OCI-LY7 (cell line): ENCODE results near the gene CLCF1. TPM values are rescaled to one million over a fixed set of nuclear protein-coding genes. Genes with fewer than 3 reads are reported as not detected.

Experiments
- BruUV-seq: library from RNA; stranded (reverse); fragments of 400-500 nt; replicated peaks from 2 replicates; lab custom pipeline; 2021; lab: Mats Ljungman, UMichigan
- CTCF ChIA-PET: fragments of 300-600 bp; sonication (Branson Sonifier 250); formaldehyde crosslinking; loops from one replicate; lab custom pipeline; 2022; ENCODE audit warnings: antibody characterized with exemption; ENCODE audit not compliant: unreplicated experiment; lab: Charles Lee
- POLR2A ChIA-PET: fragments of 300-600 bp; sonication (Branson Sonifier 250); formaldehyde crosslinking; loops from one replicate; lab custom pipeline; 2022; ENCODE audit warnings: antibody characterized with exemption; lab: Charles Lee
- DNase-seq: peaks from one replicate; pipeline ENCODE4 v3.0.0-alpha.2; 2015; ENCODE audit warnings: low spot score
- H2AFZ ChIP-seq: fragments of 200-600 bp; sonication (generic), shearing (Covaris generic); 2 replicates; pipeline ENCODE4 v1.6.1; 2014; ENCODE audit warnings: mild to moderate bottlenecking, antibody characterized with exemption, low read length, moderate library complexity
- H3K27ac ChIP-seq: fragments of 200-600 bp; sonication (generic); 2 replicates; pipeline ENCODE4 v1.5.1; 2014; ENCODE audit warnings: mixed run types, low read depth, mild to moderate bottlenecking, moderate library complexity, low read length, inconsistent platforms; ENCODE audit not compliant: poor library complexity, severe bottlenecking
- H3K36me3 ChIP-seq: fragments of 200-600 bp; sonication (generic); 2 replicates; pipeline ENCODE4 v1.6.1; 2014; ENCODE audit warnings: mild to moderate bottlenecking, antibody characterized with exemption, low read length, moderate library complexity, mixed read lengths; ENCODE audit not compliant: insufficient read depth
- H3K4me1 ChIP-seq: fragments of 200-600 bp; sonication (generic); 2 replicates; pipeline ENCODE4 v1.5.1; 2014; ENCODE audit warnings: mild to moderate bottlenecking, low read length; ENCODE audit not compliant: insufficient read depth, poor library complexity, severe bottlenecking
- H3K4me2 ChIP-seq: fragments of 200-600 bp; sonication (generic); 2 replicates; pipeline ENCODE4 v1.6.1; 2014; ENCODE audit warnings: mild to moderate bottlenecking, low read length
- H3K4me3 ChIP-seq: fragments of 200-600 bp; sonication (generic); 2 replicates; pipeline ENCODE4 v1.5.1; 2014; ENCODE audit warnings: mild to moderate bottlenecking, low read depth, low read length; ENCODE audit not compliant: poor library complexity, severe bottlenecking
- H3K79me2 ChIP-seq: fragments of 200-600 bp; sonication (generic); 2 replicates; pipeline ENCODE4 v1.6.1; 2016; ENCODE audit warnings: low read depth, mild to moderate bottlenecking, low read length, moderate library complexity, mixed read lengths; ENCODE audit not compliant: insufficient read depth
- H3K9me2 ChIP-seq: fragments of 200-600 bp; sonication (generic); 2 replicates; pipeline ENCODE4 v1.6.1; 2016; ENCODE audit warnings: mild to moderate bottlenecking, low read length, mixed read lengths; ENCODE audit not compliant: insufficient read depth
- H3K9me3 ChIP-seq: fragments of 200-600 bp; sonication (generic); 2 replicates; pipeline ENCODE4 v1.6.1; 2014; ENCODE audit warnings: mild to moderate bottlenecking, mixed run types, low read length, mixed read lengths
- H4K20me1 ChIP-seq: fragments of 200-600 bp; sonication (generic); 2 replicates; pipeline ENCODE4 v1.6.1; 2014; ENCODE audit warnings: mild to moderate bottlenecking, antibody characterized with exemption, low read length, moderate library complexity, mixed read lengths; ENCODE audit not compliant: insufficient read depth
- EZH2phosphoT487 ChIP-seq: fragments of 200-600 bp; sonication (generic); IDR thresholded peaks from 2 replicates; pipeline ENCODE4 v1.6.1; 2018; ENCODE audit warnings: low read depth, borderline replicate concordance, mild to moderate bottlenecking, mixed run types, antibody characterized with exemption, low read length, moderate library complexity, mixed read lengths
- intact Hi-C: fragments of 100-400 bp; cut with micrococcal nuclease; formaldehyde crosslinking; loops from one replicate; pipeline ENCODE4 v1.10.0; 2022; ENCODE audit not compliant: unreplicated experiment
- total RNA-seq, 2 experiments: library from RNA; depleted of rRNA in 1 of 2; stranded (reverse); fragments of >200 nt in 1 of 2; shearing (Covaris generic) in 1 of 2; gene quantifications; 2 replicates each; pipeline ENCODE4 v1.2.3, GENCODE V29; 2014 to 2022
- TF ChIP-seq, protein P1 (sequence below): fragments of 200-600 bp; sonication (generic); conservative IDR thresholded peaks from 2 replicates; pipeline ENCODE4 v1.5.1; 2014; ENCODE audit warnings: mild to moderate bottlenecking, antibody characterized with exemption, low read length, moderate library complexity, mixed read lengths

Gene CLCF1
- total RNA-seq, 2 experiments from 2014 or later = 0.34 to 0.35 TPM

- Histone ChIP-seq H3K4me2 (no peak overlapping the region), H3K36me3 (peaks cover 9% of the 10 kb centered on the region; the same call in 1 of the 2 replicates), H3K9me2 (no peaks in the 10 kb centered on the region), H3K27ac (no peak overlapping the region), H3K79me2 (peaks cover 4% of the 10 kb centered on the region; the same call in 1 of the 2 replicates), H3K4me1 (peaks cover 64% of the 10 kb centered on the region), H3K9me3 (no peaks in the 10 kb centered on the region), H4K20me1 (no peaks in the 10 kb centered on the region), H2AFZ (no peak overlapping the region), H3K4me3 (no peak overlapping the region)
- no peak for DNase-seq
- TF ChIP-seq, protein P1, sequence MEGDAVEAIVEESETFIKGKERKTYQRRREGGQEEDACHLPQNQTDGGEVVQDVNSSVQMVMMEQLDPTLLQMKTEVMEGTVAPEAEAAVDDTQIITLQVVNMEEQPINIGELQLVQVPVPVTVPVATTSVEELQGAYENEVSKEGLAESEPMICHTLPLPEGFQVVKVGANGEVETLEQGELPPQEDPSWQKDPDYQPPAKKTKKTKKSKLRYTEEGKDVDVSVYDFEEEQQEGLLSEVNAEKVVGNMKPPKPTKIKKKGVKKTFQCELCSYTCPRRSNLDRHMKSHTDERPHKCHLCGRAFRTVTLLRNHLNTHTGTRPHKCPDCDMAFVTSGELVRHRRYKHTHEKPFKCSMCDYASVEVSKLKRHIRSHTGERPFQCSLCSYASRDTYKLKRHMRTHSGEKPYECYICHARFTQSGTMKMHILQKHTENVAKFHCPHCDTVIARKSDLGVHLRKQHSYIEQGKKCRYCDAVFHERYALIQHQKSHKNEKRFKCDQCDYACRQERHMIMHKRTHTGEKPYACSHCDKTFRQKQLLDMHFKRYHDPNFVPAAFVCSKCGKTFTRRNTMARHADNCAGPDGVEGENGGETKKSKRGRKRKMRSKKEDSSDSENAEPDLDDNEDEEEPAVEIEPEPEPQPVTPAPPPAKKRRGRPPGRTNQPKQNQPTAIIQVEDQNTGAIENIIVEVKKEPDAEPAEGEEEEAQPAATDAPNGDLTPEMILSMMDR = no peak
- no peak for TF ChIP-seq EZH2phosphoT487
- BruUV-seq = no TSS peak
- ChIA-PET CTCF (no interaction called here), POLR2A (interaction anchor here (0.7 kb wide), 1 partner anchor 181 kb away, joined by 3 read pairs; no protein-coding TSS in a partner anchor)
- intact Hi-C loops = no loop called here
These were observed 25.2 kb downstream of the CLCF1 start for GRCh38 chr11:67347964-67348749.

DNA sequence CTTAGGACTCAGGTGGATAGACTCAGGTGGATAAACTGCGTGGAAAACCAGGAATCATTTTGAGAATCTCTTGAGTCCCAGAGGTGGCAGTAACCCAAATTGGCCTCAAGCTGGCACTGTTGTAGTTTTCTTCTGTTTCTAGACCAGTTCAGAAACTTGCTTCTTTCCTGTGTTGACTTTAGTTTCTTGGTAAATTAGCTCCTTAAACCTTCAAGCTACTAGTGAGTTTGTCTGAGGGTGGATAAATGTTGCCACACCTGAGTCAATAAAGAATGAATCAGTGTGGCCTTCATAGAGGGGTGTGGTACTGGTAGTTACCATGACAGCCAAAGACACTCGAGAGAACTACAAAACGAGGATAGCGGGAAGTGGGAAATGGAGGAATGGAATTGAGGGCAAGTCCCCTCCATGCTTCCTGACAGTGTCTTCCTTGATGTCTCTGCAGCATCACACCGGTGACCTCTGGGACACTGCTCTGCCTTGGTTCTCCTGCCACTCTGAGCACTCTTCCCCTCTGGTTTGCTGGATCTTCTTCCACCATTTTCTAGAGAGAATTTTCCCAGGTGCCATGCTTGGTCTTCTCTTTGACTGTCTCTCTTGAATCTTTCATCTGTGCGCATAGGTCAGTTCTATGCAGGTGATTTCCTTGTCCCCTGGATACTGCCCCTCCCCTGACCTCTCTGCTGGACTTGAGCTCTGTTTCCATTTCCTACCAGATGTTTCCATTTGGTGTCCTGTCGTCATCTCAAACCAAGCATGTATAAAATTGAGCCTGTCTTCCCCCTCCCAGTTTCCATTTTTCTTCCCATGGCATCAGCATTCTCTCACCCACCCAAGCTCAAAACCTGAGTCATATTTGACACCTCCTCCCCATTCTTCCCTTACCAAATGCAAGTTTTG lies 27.2 kb downstream of the CLCF1 start:
- H3K79me2 ChIP-seq = no peaks in the 10 kb centered on the region
- intact Hi-C loops = no loop called here
- TF ChIP-seq, protein P1 = peak; percentile 99
- no peak for TF ChIP-seq EZH2phosphoT487
- peaks cover 4% of the 10 kb centered on the region; the same call in 1 of the 2 replicates for H3K36me3 ChIP-seq
- no peaks in the 10 kb centered on the region for H3K9me3 ChIP-seq
- DNase-seq = peak; percentile 66
- no peak overlapping the region for H3K4me3 ChIP-seq
- ChIA-PET POLR2A (interaction anchor here (0.6 to 3.0 kb wide), 3 partner anchors 35 to 330 kb away, joined by 3 to 21 read pairs (median 4); no protein-coding TSS in a partner anchor), CTCF (interaction anchor here (0.5 to 2.0 kb wide), 7 partner anchors 9 to 76 kb away, joined by 3 to 11 read pairs (median 4); no protein-coding TSS in a partner anchor)
- no peak overlapping the region for H3K4me2 ChIP-seq
- no TSS peak for BruUV-seq
- H3K9me2 ChIP-seq = no peaks in the 10 kb centered on the region
- H2AFZ ChIP-seq = peak overlapping the region; percentile 1; the same call in 1 of the 2 replicates
- H4K20me1 ChIP-seq = no peaks in the 10 kb centered on the region
- H3K4me1 ChIP-seq = peaks cover 55% of the 10 kb centered on the region
- no peak overlapping the region for H3K27ac ChIP-seq
